ENCODE data around the gene YEATS4.

- TF ChIP-seq, protein P1, sequence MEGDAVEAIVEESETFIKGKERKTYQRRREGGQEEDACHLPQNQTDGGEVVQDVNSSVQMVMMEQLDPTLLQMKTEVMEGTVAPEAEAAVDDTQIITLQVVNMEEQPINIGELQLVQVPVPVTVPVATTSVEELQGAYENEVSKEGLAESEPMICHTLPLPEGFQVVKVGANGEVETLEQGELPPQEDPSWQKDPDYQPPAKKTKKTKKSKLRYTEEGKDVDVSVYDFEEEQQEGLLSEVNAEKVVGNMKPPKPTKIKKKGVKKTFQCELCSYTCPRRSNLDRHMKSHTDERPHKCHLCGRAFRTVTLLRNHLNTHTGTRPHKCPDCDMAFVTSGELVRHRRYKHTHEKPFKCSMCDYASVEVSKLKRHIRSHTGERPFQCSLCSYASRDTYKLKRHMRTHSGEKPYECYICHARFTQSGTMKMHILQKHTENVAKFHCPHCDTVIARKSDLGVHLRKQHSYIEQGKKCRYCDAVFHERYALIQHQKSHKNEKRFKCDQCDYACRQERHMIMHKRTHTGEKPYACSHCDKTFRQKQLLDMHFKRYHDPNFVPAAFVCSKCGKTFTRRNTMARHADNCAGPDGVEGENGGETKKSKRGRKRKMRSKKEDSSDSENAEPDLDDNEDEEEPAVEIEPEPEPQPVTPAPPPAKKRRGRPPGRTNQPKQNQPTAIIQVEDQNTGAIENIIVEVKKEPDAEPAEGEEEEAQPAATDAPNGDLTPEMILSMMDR (IDR thresholded peaks at IDR 0.05), result no peak
- TF ChIP-seq POLR2A (IDR thresholded peaks at IDR 0.05), result no peak
Measured at GRCh38 chr12:69431591-69432222, 72.2 kb downstream of the YEATS4 start.

Measured in heart left ventricle (tissue), 13 donors.